ENCODE data around the gene TBC1D9B.

DNA sequence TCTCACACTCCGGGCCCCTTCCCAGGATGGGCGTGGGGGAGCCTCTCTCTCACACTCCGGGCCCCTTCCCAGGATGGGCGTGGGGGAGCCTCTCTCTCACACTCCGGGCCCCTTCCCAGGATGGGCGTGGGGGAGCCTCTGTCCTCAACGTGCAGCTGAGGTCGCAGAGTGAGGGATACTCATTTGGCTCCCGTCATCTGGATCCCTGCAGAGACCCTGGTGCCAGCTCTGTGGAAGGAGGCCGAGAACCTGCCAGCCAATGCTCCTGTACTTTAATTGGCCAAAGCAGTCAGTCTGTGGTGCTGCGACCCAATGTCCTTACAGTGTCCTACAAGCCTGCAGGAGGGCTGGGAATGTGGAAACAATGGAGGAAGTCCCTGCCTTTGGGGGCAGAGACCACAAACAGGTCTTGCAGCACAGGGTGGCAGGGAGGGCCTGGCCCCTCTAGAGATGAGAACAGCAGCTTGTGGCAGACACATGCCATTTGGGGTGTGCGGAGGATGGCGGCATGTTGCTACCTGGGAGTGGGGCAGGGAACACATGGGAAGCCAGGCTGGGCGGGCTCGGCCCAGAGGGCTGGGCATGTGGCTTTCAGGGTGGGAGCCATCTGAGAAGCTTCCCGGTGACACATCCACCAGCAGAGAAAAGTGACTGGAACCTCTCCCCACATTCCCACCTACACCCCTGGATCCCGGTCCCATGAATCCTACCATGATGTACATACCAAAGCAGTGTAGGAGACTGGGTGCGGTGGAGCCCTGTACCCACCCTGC, 35.5 kb downstream of the TBC1D9B start:
- TF ChIP-seq, protein P1, sequence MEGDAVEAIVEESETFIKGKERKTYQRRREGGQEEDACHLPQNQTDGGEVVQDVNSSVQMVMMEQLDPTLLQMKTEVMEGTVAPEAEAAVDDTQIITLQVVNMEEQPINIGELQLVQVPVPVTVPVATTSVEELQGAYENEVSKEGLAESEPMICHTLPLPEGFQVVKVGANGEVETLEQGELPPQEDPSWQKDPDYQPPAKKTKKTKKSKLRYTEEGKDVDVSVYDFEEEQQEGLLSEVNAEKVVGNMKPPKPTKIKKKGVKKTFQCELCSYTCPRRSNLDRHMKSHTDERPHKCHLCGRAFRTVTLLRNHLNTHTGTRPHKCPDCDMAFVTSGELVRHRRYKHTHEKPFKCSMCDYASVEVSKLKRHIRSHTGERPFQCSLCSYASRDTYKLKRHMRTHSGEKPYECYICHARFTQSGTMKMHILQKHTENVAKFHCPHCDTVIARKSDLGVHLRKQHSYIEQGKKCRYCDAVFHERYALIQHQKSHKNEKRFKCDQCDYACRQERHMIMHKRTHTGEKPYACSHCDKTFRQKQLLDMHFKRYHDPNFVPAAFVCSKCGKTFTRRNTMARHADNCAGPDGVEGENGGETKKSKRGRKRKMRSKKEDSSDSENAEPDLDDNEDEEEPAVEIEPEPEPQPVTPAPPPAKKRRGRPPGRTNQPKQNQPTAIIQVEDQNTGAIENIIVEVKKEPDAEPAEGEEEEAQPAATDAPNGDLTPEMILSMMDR (conservative IDR thresholded peaks at IDR 0.05; ENCODE audit: low read length): no peak
- TF ChIP-seq EZH2phosphoT487 (IDR thresholded peaks at IDR 0.05; ENCODE audit: borderline replicate concordance): no peak

Data from Loucy (cell line).